Measurements from ENCODE around the gene EPN3. TPM values are rescaled to one million over a fixed set of nuclear protein-coding genes. Genes with fewer than 3 reads are reported as not detected.

The EPN3 gene
- polyA plus RNA-seq, 1 of the 3 experiments (the other 2 are of a cell fraction) = 0.05 TPM

- Histone ChIP-seq H3K4me1 (ENCODE audit: control insufficient read depth in 1 of 2, insufficient read depth in 2 of 2, low read depth in 1 of 2, low read length in 1 of 2) (peaks cover 12 to 31% of the 10 kb centered on the region in 2 experiments; a peak in 3 of 4 replicates), H4K20me1 (ENCODE audit: insufficient read depth) (no peaks in the 10 kb centered on the region), H3K9ac (peak overlapping the region; percentile 60; the same call in 1 of the 2 replicates), H3K36me3 (replicated peaks in 1 of 2; ENCODE audit: control insufficient read depth in 1 of 2, insufficient read depth in 2 of 2, low read length in 1 of 2) (no peaks in the 10 kb centered on the region), H3K27ac (ENCODE audit: low read depth in 2 of 2, low read length in 1 of 2) (peak overlapping the region; percentile 34 to 83; a peak in 3 of 4 replicates), H2AFZ (ENCODE audit: low read depth) (peak overlapping the region; percentile 80; the same call in 1 of the 2 replicates), H3K79me2 (ENCODE audit: insufficient read depth) (peaks cover 14% of the 10 kb centered on the region), H3K4me2 (peak overlapping the region; percentile 80), H3K9me2 (no peaks in the 10 kb centered on the region), H3K4me3 (ENCODE audit: low read depth in 2 of 2, low read length in 1 of 2) (peak overlapping the region; percentile 56 to 61), H3K27me3 (ENCODE audit: insufficient read depth) (no peaks in the 10 kb centered on the region), H3K9me3 (no peaks in the 10 kb centered on the region), H3F3A (replicated peaks; ENCODE audit: insufficient read depth) (peaks cover 3% of the 10 kb centered on the region)
- no peak for TF ChIP-seq RCOR1 (IDR thresholded peaks at IDR 0.05; ENCODE audit: low read length)
- no peak for TF ChIP-seq RXRA (IDR thresholded peaks at IDR 0.05; ENCODE audit: borderline replicate concordance, low read depth)
- TF ChIP-seq MEF2A (IDR thresholded peaks at IDR 0.05; ENCODE audit: borderline replicate concordance, low read depth) = no peak
- no peak for TF ChIP-seq REST (IDR thresholded peaks at IDR 0.05; ENCODE audit: low read depth, low read length)
- no peak for TF ChIP-seq ZBTB33 (IDR thresholded peaks at IDR 0.05; ENCODE audit: borderline replicate concordance, low read depth)
- no peak for TF ChIP-seq RFX5 (IDR thresholded peaks at IDR 0.05; ENCODE audit: low read length)
- TF ChIP-seq TCF12 (IDR thresholded peaks at IDR 0.05) = no peak
- no peak for TF ChIP-seq FOXJ3 (CRISPR knock-in tag; IDR thresholded peaks at IDR 0.05)
- no peak for DNase-seq
- POLR2A ChIA-PET = interaction anchor here (0.8 to 2.0 kb wide), 7 partner anchors 10 to 323 kb away, joined by 3 to 14 read pairs (median 5); partner anchors contain the start of genes EPN3 and TOB1
- WGBS (ENCODE audit: low lambda C conversion rate) = 76% methylated on average over 16 of the region's 16 CpGs
- CTCF ChIA-PET = interaction anchor here (0.9 to 24.2 kb wide), 14 partner anchors 8 to 309 kb away, joined by 3 to 1212 read pairs (median 6); partner anchors contain the start of gene RSAD1
Observed at GRCh38 chr17:50542795-50543774, 10.6 kb downstream of the EPN3 start.

- H3K9ac ChIP-seq = no peak overlapping the region
- H3K27ac ChIP-seq (ENCODE audit: low read depth in 2 of 2, low read length in 1 of 2) = no peak overlapping the region
- no peaks in the 10 kb centered on the region for H3K9me2 ChIP-seq
- peaks cover 3 to 5% of the 10 kb centered on the region in 2 experiments for H3K36me3 ChIP-seq (replicated peaks in 1 of 2; ENCODE audit: control insufficient read depth in 1 of 2, insufficient read depth in 2 of 2, low read length in 1 of 2)
- peaks cover 6% of the 10 kb centered on the region for H3F3A ChIP-seq (replicated peaks; ENCODE audit: insufficient read depth)
- H3K27me3 ChIP-seq (ENCODE audit: insufficient read depth) = no peaks in the 10 kb centered on the region
- H3K4me3 ChIP-seq (ENCODE audit: low read depth in 2 of 2, low read length in 1 of 2) = no peak overlapping the region
- 88% methylated on average over 7 of the region's 7 CpGs for WGBS (ENCODE audit: low lambda C conversion rate)
- peaks cover 12 to 33% of the 10 kb centered on the region in 2 experiments; a peak in 3 of 4 replicates for H3K4me1 ChIP-seq (ENCODE audit: control insufficient read depth in 1 of 2, insufficient read depth in 2 of 2, low read depth in 1 of 2, low read length in 1 of 2)
- ChIA-PET CTCF (interaction anchor here (0.9 to 24.2 kb wide), 6 partner anchors 13 to 147 kb away, joined by 3 to 1212 read pairs (median 34); partner anchors contain the start of gene RSAD1), POLR2A (no interaction called here)
- H3K4me2 ChIP-seq = no peak overlapping the region
- no peaks in the 10 kb centered on the region for H3K9me3 ChIP-seq
- H3K79me2 ChIP-seq (ENCODE audit: insufficient read depth) = peaks cover 20% of the 10 kb centered on the region
- no peak overlapping the region for H2AFZ ChIP-seq (ENCODE audit: low read depth)
- TF ChIP-seq YY1 (IDR thresholded peaks at IDR 0.05; ENCODE audit: low read depth) (no peak), TEAD4 (IDR thresholded peaks at IDR 0.05; ENCODE audit: borderline replicate concordance, insufficient read depth) (no peak), MAX (IDR thresholded peaks at IDR 0.05; ENCODE audit: low read depth) (no peak), SIN3A (IDR thresholded peaks at IDR 0.05; ENCODE audit: borderline replicate concordance, low read depth, low read length) (no peak), EP300 (IDR thresholded peaks at IDR 0.05; ENCODE audit: borderline replicate concordance in 1 of 2, low read depth in 1 of 2, low read length in 1 of 2) (no peak), TCF12 (IDR thresholded peaks at IDR 0.05) (no peak), POLR2AphosphoS5 (IDR thresholded peaks at IDR 0.05; ENCODE audit: low read depth, low read length) (no peak), RAD21 (IDR thresholded peaks at IDR 0.05; ENCODE audit: low read length) (no peak), NRF1 (IDR thresholded peaks at IDR 0.05; ENCODE audit: low read depth, low read length) (no peak), EZH2phosphoT487 (IDR thresholded peaks at IDR 0.05; ENCODE audit: borderline replicate concordance, low read depth) (no peak)
- no peak for DNase-seq
- H4K20me1 ChIP-seq (ENCODE audit: insufficient read depth) = no peaks in the 10 kb centered on the region
Observed at GRCh38 chr17:50544516-50544915, 12.0 kb downstream of the EPN3 start.
